ENCODE results near the gene CEBPE.

The CEBPE gene

GRCh38 chr14:23143911-23144310 lies 24.9 kb upstream of the CEBPE start:
- no peak for DNase-seq

DNA sequence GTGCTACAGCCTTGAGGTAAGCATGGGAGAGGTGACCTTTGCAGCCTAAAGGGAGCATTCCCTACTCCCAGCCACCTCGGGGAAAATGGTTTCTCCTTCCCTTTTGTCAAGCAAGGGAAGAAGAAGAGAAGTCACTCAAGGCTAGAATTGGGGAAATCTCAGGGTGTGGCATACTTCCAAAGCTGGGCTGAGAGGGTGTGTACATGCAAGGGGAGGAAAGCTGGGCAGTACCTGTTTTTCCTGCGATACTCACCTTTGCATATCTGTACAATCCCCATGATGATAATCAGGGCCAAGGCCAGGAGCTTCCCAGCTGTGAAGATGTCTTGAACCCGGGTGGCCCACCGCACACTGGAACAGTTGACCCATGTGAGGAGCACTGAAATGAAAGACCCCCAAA lies 23.8 kb upstream of the CEBPE start:
- no peak for DNase-seq

DNA sequence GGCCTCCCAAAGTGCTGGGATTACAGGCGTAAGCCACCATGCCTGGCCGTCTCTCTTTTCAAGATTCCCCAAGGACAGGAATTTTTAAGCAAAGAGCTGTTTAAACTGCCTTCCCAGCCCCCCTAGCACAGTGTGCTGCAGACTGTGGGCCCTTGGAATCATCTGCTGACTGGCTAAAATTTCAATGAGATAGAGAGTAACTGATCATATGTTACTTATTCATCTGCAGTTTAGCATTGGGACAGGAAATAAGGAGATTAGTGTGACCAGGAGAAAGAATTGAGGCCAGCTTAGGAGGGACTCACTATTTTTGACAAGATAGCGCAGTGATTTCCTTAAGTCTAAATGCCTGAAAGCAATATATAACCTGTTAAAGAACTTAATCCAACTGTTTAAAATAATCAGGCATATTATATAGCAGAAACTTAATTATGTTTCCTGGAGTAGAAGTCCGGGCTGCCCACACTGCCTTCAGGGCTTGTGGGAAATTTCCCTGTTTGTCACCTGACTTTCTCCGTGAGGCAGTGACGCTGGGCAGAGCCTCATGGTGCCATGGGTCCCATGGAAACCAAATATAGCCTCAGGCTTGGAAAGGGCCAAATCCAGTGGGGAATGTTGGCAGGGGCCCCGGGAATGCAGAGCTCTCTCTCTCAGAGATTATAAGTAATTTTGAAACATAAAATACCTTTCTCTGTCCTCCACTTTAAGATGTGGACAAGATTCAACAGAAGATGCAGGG lies 22.8 kb upstream of the CEBPE start:
- peak; percentile 23 for DNase-seq

GRCh38 chr14:23140371-23140770 lies 21.3 kb upstream of the CEBPE start:
- DNase-seq, result no peak

DNA sequence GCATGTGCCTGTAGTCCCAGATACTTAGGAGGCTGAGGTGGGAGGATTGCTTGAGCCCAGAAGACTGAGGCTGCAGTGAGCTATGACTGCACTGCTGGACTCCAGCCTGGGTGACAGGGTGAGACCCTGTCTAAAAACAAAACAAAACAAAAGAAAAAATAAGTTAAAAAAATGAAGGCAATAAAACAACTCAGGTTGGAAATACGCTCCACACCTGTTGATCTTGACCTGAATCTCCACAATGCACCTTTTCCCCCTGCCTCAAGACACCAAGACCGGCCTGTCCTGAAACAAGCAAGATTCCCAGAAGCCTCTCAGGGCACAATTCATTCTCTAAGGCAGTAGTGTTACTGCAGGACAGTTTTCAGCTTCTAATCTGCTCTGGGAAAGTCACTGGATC lies 20.8 kb upstream of the CEBPE start:
- DNase-seq, result no peak

DNA sequence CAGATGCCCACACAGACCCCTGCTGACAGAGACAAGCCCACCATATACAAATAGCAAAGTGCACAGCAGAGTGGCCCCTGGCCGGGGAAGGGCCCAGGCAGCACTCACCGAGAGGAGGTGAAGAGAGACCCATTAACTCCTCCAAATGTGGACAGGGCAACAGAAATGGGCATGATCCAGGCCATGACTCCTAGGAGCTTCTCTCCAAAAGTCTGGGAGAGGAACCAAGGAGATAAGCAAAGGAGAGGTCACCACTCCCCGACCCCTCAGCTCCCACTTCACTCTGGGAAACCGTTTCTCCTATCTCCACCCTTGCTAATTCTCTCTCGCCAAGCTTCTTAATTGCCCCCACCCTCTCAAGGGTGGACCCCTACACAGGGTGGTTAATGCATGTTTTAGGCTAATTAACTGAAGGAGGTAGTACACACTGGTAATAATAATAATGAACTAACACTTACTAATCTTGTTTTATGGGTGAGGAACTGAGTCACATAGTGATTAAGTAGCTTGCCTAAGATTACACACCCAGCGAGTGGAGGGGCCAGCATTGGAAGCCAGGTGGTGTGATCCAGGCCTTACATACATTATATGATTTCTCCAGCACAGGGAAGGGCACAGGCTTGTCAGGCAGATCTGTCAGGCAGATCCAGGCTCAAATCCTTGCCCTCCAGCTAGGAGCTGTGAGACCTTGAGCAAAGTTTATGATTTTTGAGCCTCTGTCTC lies 18.9 kb upstream of the CEBPE start:
- no peak for DNase-seq

DNA sequence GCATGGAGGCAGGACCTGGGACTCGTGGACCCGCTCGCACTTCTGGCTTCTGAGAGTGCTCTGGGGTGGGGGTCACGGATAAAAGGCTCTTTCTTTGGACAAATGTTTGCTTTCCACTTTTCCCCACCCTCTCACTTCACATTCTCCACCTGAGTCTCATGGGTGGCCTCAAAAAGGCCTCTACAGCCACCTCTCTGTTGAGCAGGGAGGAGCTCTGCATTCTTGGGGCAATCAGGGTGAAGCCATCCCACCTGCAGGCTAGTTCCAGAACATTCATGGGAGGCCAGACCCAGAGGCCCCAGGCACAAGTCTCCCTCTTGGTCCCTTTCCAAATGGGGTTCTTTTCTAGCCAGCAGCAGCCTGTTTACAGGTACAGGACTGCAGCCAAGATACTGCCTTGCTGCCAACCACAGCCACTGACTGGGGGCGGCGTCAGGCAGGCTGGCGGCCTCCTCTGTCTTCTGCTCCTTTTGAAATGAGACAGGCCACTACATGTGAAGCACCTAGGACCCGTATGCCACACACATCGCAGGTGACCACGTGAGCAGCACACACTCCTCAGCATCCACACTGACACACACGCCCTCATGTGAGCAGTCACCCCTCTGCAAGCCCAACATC lies 18.2 kb upstream of the CEBPE start:
- no peak for DNase-seq

DNA sequence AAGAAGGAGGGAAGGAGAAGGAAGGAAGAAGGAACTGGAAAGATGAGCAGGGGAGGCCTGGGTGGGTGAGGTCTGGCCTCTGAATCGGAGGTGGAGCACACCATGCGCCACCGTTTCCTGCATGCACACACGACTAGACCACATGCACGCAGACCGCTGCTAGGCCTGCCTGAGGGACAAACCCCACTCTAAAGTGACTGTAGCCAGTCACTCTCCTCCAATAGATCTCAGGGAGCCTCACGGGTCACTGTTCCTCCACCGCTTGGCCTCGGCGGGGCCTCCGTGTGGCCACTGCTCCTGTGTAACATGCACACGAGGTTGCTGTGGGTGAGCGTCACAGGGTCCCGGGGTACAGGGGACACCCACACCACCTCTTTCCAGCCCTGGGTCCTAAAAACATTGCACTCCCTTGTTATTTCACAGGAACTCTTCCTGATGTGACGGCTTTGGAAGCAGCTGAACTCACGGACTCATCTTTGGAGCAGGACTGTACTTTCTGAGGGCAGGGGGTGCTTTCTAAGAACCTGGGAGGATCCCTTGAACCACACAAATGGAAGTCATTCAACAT lies 17.6 kb upstream of the CEBPE start:
- no peak for DNase-seq

- no peak for DNase-seq
Measured at GRCh38 chr14:23132970-23133369, 13.9 kb upstream of the CEBPE start.

DNA sequence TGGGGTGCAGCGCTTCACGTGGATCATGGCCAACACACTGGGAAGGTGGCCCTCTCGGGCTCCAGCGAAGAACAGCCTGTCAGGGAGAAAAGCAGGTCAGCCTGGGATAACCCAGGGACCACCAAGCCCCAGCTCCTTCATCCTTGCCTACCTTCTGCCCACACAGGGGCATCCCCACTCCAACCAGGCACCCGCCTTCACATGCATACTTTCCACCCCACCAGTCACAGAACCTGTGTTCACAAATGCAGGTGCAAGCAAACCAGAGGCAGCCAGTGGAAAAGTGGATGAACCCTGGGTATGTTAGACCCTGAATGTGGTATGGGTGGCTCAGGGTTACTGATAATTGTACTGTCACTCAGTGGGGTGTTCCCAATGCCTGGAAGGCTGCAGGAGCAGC lies 12.4 kb upstream of the CEBPE start:
- DNase-seq, result no peak

GRCh38 chr14:23130871-23131270 lies 11.8 kb upstream of the CEBPE start:
- DNase-seq, result no peak

DNA sequence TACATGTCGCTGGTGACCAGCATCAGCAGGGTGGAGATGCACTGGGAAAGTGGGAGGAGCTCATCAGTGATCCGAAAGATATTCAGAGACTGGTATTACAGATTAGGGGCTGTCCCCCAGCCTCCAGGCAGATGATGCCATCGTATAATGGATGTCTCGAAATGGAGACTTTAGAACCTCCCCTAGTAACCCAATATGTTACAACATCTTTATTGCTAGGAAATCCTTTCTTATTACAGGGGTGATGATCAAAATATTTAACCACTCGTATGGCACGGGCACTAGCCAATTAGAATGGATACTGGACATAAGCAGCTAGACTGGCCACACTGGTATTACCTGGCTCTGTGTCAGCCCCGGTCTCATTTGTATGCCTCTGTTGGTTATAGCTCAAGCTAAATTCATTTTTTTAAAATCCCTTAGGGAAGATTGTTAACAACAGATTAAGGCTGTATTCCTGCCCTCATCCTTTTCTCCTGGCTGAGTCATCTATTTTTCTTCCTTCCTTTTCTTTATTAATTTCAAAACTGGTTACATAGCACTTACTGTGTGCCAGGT lies 10.8 kb upstream of the CEBPE start:
- DNase-seq, result no peak

GRCh38 chr14:23128969-23129758 lies 10.1 kb upstream of the CEBPE start:
- DNase-seq, result no peak

DNA sequence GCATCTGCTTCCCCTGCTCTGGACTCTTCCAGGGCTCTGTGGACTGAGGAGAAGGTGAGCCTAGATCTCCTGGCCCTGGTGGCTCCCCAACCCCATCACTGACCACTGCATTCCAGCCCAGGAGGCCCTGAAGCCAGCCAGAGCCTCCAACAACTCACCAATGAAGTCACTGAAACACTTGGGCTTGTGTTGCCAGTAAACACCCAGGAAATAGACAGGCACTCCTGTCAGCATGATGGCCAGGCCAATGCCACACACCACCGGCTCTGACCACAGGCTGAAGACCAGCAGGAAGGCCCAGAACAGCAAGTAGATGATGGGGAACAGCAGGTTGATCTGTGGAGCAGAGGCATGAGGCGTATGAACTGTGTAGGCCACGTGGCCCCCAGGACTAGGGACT lies 8.8 kb upstream of the CEBPE start:
- no peak for DNase-seq

DNA sequence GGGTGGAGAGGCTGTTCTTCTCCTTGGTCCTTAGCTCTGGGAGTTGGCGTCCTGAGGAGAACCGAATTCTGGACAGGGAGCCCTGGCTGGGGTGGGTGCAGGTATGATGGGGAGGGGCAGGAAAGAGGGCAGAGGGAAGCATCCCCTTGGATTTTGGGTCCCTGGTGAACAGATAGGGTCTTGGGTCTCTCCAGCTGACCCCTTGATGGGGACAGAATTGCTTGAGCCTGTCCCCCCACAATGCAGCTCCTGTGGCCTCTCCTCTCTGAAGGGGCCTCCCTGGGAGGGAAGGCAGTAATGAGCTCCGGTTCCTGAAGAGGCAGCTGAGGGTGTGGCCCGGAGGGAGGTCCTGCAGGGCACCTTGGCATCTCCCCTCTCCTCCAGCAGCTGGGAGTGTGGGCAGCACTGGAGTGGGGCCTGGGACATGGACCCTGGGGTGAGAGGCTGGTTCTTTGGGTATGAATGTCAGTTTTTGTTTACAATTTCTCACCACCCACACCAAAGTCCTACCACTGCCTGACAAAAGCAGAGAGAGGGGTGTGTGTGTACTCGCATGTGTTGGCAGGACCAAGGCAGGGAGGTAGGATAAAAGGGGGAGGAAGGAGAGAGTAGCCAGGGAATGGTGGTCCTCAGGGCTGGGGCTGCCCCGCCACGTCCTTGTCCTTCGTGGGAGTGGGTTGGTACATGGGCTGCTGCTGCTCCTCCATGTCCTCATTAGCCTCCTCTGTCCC lies 7.7 kb upstream of the CEBPE start:
- DNase-seq, result no peak

- no peak for DNase-seq
Measured at GRCh38 chr14:23125933-23126524, 7.0 kb upstream of the CEBPE start.

DNA sequence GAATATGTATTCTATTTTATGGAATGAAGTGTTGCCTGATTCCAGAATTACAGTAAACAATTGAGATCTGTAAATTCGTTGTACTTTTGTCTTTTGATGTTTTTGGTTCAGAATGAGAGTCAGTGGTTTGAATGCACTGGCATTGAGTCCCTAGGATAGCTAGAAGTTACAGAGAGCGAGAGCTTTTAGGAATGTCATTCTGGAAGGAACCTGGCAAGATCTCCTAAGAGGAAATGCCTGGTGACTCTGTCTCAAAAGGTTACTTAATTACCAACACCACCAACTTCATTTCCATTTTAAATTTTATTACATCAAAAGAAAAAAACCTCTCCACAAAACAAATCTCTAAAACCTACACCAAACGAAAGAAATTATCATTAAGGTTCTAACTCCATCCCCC lies 6.0 kb upstream of the CEBPE start:
- DNase-seq, result no peak

- DNase-seq, result no peak
Measured at GRCh38 chr14:23124337-23124954, 5.4 kb upstream of the CEBPE start.

DNA sequence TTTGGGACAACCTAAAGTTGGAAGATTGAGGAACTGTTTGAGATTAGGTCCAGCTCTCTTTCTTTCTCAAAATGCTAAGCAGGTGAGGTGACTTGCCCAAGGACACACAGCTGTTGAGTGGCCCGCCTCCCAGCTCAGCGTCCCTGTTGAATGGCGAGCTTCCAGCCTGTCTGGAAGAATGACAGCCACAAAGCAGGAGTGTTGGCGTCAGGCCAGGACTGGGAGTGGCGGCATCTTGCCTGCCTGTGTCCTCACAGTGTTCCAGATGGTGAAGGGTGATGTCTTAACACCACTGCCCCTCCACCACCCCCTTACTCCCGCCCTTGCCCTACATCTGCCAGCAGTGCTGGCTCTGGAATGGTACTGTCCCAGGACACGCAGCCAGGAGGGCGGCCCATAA lies 4.4 kb upstream of the CEBPE start:
- peak; percentile 28 for DNase-seq

- DNase-seq, result no peak
Measured at GRCh38 chr14:23122086-23122485, 3.0 kb upstream of the CEBPE start.

- DNase-seq, result no peak
Measured at GRCh38 chr14:23121361-23121771, 2.3 kb upstream of the CEBPE start.
